ENCODE measurements around the gene KCNIP1.

- TF ChIP-seq EZH2 (IDR thresholded peaks at IDR 0.05; ENCODE audit: borderline replicate concordance, low read length) (no peak), CTCF (IDR thresholded peaks at IDR 0.05; ENCODE audit: low read length) (no peak)
Measured at GRCh38 chr5:170747851-170748250, 244.0 kb downstream of the KCNIP1 start.
